Measurements from ENCODE around the gene TTLL10. TPM values are rescaled to one million over a fixed set of nuclear protein-coding genes. Genes with fewer than 3 reads are reported as not detected.

The TTLL10 gene
- total RNA-seq, 1 experiment from 2014 or later = 0.68 TPM

DNA sequence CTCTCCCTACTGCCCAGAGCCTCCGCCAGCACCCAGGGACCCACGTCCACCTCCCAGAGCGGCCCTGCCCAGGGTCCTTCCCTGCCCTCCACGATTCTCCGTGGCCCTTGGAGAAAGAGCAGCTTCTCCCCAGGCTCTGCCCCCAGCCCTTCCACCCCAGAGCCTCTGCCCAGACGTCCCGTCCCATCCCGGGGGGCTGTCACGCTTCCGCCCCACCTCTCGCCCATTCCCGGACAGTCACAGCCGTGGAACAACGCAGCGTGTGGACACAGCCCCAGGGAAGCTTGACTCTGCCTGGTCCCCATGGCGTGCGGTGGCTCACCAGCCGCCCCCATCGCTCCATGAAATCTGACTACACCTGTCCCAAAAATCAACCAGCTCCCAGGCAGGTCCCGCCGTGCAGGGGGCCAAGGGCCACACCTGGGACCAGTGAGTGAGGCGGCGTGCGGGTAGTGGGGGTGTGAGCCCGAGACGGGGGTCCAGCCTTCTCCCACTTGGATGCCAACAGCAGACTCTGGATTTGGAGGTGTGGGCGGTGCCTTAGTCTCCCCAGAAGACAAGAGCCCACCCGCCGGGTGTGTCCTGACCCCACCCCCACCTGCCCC, 12.5 kb upstream of the TTLL10 start:
- H3K56ac ChIP-seq (ENCODE audit: insufficient read length, low read depth, low read length) = no peak overlapping the region
- no peak overlapping the region for H2AFZ ChIP-seq (ENCODE audit: low read length)
- WGBS (ENCODE audit: extremely low coverage, insufficient read length, low lambda C conversion rate) = no CpG with 5 or more reads among the region's 29 CpGs
- H2BK120ac ChIP-seq (ENCODE audit: low read depth, low read length, poor library complexity, severe bottlenecking) = no peak overlapping the region
- H4K91ac ChIP-seq (ENCODE audit: insufficient read length, low read depth, low read length) = no peak overlapping the region
- no peak overlapping the region for H2BK12ac ChIP-seq (ENCODE audit: insufficient read length, low read depth, low read length)
- no peak overlapping the region for H3K4me3 Mint-ChIP-seq
- peak overlapping the region; percentile 32; the same call in 1 of the 2 replicates for H3K14ac ChIP-seq (ENCODE audit: insufficient read depth, low read length)
- no peak overlapping the region for H3K9ac ChIP-seq (ENCODE audit: extremely low read depth, insufficient read length, low read length)
- peaks cover 8% of the 10 kb centered on the region for H3K23me2 ChIP-seq (ENCODE audit: insufficient read length, low read depth, low read length, poor library complexity, severe bottlenecking)
- H3T11ph ChIP-seq (ENCODE audit: low read length) = no peak overlapping the region
- no peak overlapping the region for H2AK5ac ChIP-seq (ENCODE audit: insufficient read length, low read length)
- H3K9me3 ChIP-seq (ENCODE audit: control insufficient read depth, low read depth, low read length) = no peaks in the 10 kb centered on the region
- H2BK15ac ChIP-seq (ENCODE audit: low read depth, low read length) = no peak overlapping the region
- H4K5ac ChIP-seq (ENCODE audit: insufficient read length, low read depth, low read length) = no peak overlapping the region
- H3K4me1 Mint-ChIP-seq = peaks cover 15 to 31% of the 10 kb centered on the region in 2 experiments
- no peak overlapping the region for H4K8ac ChIP-seq (replicated peaks; ENCODE audit: insufficient read length, low read depth, low read length)
- no peaks in the 10 kb centered on the region for H3K27me3 ChIP-seq (ENCODE audit: insufficient read depth, low read length)
- peaks cover 0 to 2% of the 10 kb centered on the region in 2 experiments; a peak in 1 of 5 replicates for H3K9me3 Mint-ChIP-seq
- no peaks in the 10 kb centered on the region for H4K20me1 ChIP-seq (ENCODE audit: control insufficient read depth, insufficient read depth, insufficient read length)
- H3K79me2 ChIP-seq (ENCODE audit: insufficient read depth, low read length) = no peaks in the 10 kb centered on the region
- H3K4ac ChIP-seq (ENCODE audit: low read depth, low read length) = no peak overlapping the region
- no peak overlapping the region for H3K27ac ChIP-seq (ENCODE audit: insufficient read length, low read depth, low read length)
- peaks cover 8% of the 10 kb centered on the region for H3K27me3 Mint-ChIP-seq (ENCODE audit: low read depth)
- TF ChIP-seq, protein P1, sequence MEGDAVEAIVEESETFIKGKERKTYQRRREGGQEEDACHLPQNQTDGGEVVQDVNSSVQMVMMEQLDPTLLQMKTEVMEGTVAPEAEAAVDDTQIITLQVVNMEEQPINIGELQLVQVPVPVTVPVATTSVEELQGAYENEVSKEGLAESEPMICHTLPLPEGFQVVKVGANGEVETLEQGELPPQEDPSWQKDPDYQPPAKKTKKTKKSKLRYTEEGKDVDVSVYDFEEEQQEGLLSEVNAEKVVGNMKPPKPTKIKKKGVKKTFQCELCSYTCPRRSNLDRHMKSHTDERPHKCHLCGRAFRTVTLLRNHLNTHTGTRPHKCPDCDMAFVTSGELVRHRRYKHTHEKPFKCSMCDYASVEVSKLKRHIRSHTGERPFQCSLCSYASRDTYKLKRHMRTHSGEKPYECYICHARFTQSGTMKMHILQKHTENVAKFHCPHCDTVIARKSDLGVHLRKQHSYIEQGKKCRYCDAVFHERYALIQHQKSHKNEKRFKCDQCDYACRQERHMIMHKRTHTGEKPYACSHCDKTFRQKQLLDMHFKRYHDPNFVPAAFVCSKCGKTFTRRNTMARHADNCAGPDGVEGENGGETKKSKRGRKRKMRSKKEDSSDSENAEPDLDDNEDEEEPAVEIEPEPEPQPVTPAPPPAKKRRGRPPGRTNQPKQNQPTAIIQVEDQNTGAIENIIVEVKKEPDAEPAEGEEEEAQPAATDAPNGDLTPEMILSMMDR (conservative IDR thresholded peaks at IDR 0.05) = no peak
- H3K23ac ChIP-seq (ENCODE audit: insufficient read length, low read depth, low read length) = no peak overlapping the region
- no peak overlapping the region; a peak in 1 of 7 replicates for H3K27ac Mint-ChIP-seq
- H3K4me1 ChIP-seq (ENCODE audit: insufficient read depth, low read length) = no peaks in the 10 kb centered on the region
- no peak overlapping the region for H3K4me2 ChIP-seq (ENCODE audit: insufficient read depth, insufficient read length, low read length)
- peaks cover 0 to 3% (median 0%) of the 10 kb centered on the region in 3 experiments; a peak in 3 of 7 replicates for H3K36me3 Mint-ChIP-seq (ENCODE audit: insufficient read depth in 1 of 3, low read depth in 3 of 3)
- no peaks in the 10 kb centered on the region for H3K79me1 ChIP-seq (ENCODE audit: insufficient read depth, low read depth, low read length, poor library complexity, severe bottlenecking)
- no peak overlapping the region for H2BK5ac ChIP-seq (ENCODE audit: insufficient read length, low read length)
- DNase-seq = no peak
- H2BK20ac ChIP-seq (ENCODE audit: low read depth, low read length, poor library complexity, severe bottlenecking) = no peak overlapping the region
- H3K18ac ChIP-seq (ENCODE audit: insufficient read length, low read depth, low read length) = no peak overlapping the region

Measured in H9 (cell line).